Measurements from ENCODE around the gene ATE1.
"Not testable (repeated sequence)": the region's sequence is repeated elsewhere in the genome, so short reads cannot be mapped to it uniquely, and the experiment has no call there.

Gene ATE1

DNA sequence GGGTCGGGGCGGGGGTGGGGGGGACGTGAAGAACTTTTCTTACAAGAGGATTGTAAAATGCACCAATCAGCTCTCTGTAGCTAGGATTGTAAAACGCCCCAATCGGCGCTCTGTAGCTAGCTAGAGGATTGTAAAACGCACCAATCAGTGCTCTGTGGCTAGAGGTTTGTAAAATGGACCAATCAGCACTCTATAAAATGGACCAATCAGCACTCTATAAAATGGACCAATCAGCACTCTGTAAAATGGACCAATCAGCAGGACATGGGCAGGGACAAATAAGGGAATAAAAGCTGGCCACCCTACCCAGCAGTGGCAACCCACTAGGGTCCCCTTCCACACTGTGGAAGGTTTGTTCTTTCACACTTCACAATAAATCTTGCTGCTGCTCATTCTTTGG is 9.0 kb downstream of the ATE1 start:
- not testable (repeated sequence) for DNase-seq, H3K27ac Mint-ChIP-seq, H3K27me3 Mint-ChIP-seq, H3K9me3 Mint-ChIP-seq, H3K4me3 Mint-ChIP-seq
- Mint-ChIP-seq H3K4me1 (ENCODE audit: low read depth) (peaks cover 14% of the 10 kb centered on the region), H3K36me3 (ENCODE audit: low read depth) (peaks cover 90% of the 10 kb centered on the region)

DNA sequence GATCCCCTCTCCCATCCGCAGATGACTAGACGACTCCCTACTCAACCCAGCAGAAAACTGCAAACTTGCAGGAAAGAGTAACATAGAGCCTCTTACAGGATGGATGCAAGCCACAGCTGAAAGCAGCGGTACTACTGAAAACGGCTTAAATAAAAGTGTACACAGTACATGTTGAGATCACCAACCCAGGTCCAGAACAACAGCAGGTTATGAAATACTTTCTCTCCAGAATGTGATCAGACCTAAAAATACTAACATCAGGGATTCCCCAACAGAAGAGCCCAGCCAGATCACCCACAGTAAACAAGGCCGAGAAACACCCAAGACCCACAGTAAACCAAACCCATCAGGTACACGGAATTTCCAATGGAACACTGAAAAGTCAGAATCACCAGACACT is 13.2 kb downstream of the ATE1 start:
- Mint-ChIP-seq H3K4me1 (ENCODE audit: low read depth) (peaks cover 21% of the 10 kb centered on the region), H3K9me3 (no peaks in the 10 kb centered on the region), H3K27me3 (no peaks in the 10 kb centered on the region), H3K36me3 (ENCODE audit: low read depth) (peaks cover 87% of the 10 kb centered on the region), H3K27ac (no peak overlapping the region), H3K4me3 (no peak overlapping the region)
- DNase-seq, result no peak

DNA sequence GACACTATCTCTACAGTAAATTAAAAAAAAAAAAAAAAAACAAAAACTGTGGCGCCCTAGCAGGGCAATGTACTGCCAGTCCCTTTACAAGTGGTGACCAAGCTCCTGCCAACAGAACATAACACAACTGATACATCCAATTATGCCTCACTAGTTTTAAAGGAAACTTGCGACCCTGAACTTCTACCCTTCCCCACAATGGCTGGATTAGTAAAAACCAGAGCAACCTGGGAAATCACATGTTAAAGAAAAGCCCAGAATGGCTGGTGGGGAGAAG is 16.5 kb downstream of the ATE1 start:
- peak overlapping the region; percentile 50 for H3K27ac Mint-ChIP-seq
- H3K27me3 Mint-ChIP-seq, result no peaks in the 10 kb centered on the region
- DNase-seq, result no peak
- H3K9me3 Mint-ChIP-seq, result no peaks in the 10 kb centered on the region
- peaks cover 13% of the 10 kb centered on the region for H3K4me1 Mint-ChIP-seq (ENCODE audit: low read depth)
- H3K4me3 Mint-ChIP-seq, result no peak overlapping the region
- H3K36me3 Mint-ChIP-seq (ENCODE audit: low read depth), result peaks cover 85% of the 10 kb centered on the region

DNA sequence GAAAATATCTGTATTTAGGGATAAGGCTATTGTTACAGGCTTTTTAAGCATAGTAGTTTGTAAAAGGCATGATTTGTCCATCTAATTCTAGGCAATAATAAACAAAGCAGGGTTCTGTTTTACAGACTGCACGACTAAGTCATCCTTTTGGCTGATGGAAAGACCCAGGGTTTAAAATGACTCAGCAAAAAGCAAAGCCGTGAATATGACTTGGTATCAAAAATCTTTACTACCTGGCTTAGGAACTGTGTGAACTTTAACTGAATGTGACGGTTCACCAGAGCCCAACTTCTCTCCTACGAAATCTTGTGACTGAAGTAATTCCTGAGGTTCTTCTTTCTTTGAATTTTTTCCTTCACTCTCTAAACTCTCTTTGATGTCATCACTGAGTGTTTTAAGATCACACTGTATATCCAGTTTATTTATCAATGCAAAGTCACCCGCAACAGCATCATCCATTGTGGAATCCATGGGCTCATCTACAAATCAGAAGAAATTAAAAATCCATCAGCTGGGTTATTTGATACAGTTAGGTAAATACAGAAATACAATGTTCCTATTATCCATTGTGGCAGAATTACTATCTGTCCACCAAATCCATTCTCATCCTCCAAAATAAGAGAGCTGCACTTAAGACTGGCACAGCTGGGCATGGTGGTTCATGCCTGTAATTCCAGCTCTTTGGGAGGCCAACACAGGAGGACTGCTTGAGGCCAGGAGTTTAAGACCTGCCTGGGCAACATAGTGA is 17.0 kb downstream of the ATE1 start:
- no peaks in the 10 kb centered on the region for H3K27me3 Mint-ChIP-seq
- H3K36me3 Mint-ChIP-seq (ENCODE audit: low read depth), result peaks cover 84% of the 10 kb centered on the region
- peaks cover 13% of the 10 kb centered on the region for H3K4me1 Mint-ChIP-seq (ENCODE audit: low read depth)
- H3K27ac Mint-ChIP-seq, result peak overlapping the region; percentile 81
- DNase-seq, result no peak
- no peak overlapping the region for H3K4me3 Mint-ChIP-seq
- no peaks in the 10 kb centered on the region for H3K9me3 Mint-ChIP-seq

DNA sequence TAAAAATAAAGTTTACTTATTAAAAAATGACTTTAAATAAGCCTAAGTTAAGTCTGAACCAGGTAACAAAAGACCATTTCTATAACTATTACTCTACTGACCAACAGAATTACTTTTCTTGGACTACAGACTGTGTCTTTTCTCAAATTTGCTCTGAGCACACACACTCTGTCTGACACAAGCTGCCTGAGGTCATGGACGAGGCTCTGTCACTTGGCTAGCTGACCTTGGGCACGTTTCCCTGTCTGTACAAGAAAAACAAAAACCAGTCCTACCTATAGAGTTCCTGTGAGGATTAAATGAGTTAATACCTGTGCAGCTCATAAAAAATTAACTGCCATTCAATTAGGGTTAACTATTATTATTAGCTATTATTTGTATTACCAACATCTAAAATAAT is 22.9 kb downstream of the ATE1 start:
- H3K4me1 Mint-ChIP-seq (ENCODE audit: low read depth), result peaks cover 5% of the 10 kb centered on the region
- H3K4me3 Mint-ChIP-seq, result no peak overlapping the region
- no peak for DNase-seq
- H3K27me3 Mint-ChIP-seq, result no peaks in the 10 kb centered on the region
- no peaks in the 10 kb centered on the region for H3K9me3 Mint-ChIP-seq
- no peak overlapping the region for H3K27ac Mint-ChIP-seq
- peaks cover 67% of the 10 kb centered on the region for H3K36me3 Mint-ChIP-seq (ENCODE audit: low read depth)

DNA sequence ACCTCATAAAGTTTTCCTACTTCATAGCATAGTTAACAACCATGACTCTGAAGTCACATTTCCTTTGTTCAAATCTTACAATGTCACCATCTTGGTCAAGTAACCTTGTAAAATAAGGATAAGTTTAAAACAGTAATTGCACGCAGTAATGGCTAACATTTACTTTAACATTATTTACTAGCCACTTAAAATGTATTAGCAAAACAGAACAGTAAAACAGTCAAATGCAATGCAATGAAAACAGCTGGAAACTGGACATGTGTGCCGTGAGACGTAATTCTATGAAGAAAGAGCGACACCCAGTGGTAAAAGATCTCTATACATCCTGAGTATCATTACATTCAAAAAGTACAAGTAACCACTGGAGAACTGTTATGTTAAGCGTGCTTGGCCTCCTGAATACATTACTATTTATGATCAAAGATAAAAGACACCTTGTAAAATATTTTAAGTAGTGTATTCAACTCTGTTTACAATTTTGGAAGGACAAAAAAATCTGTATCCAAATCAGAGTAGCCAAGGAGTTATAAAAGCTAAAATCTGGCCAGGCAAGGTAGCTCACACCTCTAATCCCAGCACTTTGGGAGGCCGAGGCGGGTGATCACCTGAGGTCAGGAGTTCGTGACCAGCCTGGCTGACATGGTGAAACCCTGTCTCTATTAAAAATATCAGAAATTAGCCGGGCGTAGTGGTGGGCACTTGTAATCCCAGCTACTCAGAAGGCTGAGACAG is 27.2 kb downstream of the ATE1 start:
- no peak overlapping the region for H3K27ac Mint-ChIP-seq
- H3K4me1 Mint-ChIP-seq (ENCODE audit: low read depth), result peaks cover 5% of the 10 kb centered on the region
- no peak for DNase-seq
- peaks cover 69% of the 10 kb centered on the region for H3K36me3 Mint-ChIP-seq (ENCODE audit: low read depth)
- H3K27me3 Mint-ChIP-seq, result no peaks in the 10 kb centered on the region
- no peaks in the 10 kb centered on the region for H3K9me3 Mint-ChIP-seq
- no peak overlapping the region for H3K4me3 Mint-ChIP-seq

DNA sequence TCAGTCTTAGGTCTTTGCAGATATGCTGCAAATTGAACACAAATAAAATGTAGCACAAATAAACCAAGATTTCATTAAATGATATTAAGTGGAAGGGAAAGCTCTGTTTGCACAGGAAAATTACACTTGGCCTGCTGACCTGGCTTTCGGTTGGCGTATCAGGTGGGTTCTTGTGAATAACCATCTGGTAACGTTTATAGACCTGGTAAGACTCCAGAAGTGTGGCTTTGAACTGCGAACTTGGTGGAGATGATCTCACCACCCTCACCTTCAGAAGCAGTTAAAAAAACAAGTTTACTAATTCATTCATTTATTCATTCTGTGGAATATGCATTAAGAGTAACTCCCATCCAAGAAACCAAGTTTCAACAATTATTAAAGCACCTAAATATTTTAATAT is 28.1 kb downstream of the ATE1 start:
- H3K9me3 Mint-ChIP-seq, result no peaks in the 10 kb centered on the region
- no peak overlapping the region for H3K27ac Mint-ChIP-seq
- no peak for DNase-seq
- no peak overlapping the region for H3K4me3 Mint-ChIP-seq
- no peaks in the 10 kb centered on the region for H3K27me3 Mint-ChIP-seq
- peaks cover 68% of the 10 kb centered on the region for H3K36me3 Mint-ChIP-seq (ENCODE audit: low read depth)
- H3K4me1 Mint-ChIP-seq (ENCODE audit: low read depth), result peaks cover 5% of the 10 kb centered on the region

DNA sequence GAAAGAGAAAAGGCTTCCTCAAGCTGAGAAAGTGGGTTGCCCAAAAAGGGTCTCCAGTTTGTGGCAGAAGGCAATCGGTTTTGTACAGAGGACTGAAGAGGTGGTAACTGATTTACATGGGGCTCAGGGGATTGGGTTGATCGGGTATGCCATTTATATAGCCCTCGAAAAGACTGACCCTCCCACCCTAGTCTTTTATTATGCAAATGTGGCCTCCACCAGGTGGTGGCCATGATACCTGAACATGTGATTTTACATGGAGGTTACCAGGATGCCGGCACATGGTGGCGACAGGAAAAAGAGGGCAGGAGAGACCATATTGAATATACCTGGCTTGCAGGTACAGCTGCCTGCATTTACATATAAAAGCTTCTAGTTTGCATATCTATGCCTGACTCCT is 36.7 kb downstream of the ATE1 start:
- Mint-ChIP-seq H3K4me3 (no peak overlapping the region), H3K36me3 (ENCODE audit: low read depth) (peaks cover 70% of the 10 kb centered on the region), H3K9me3 (no peaks in the 10 kb centered on the region), H3K27me3 (no peaks in the 10 kb centered on the region), H3K4me1 (ENCODE audit: low read depth) (no peaks in the 10 kb centered on the region), H3K27ac (no peak overlapping the region)
- DNase-seq, result no peak

DNA sequence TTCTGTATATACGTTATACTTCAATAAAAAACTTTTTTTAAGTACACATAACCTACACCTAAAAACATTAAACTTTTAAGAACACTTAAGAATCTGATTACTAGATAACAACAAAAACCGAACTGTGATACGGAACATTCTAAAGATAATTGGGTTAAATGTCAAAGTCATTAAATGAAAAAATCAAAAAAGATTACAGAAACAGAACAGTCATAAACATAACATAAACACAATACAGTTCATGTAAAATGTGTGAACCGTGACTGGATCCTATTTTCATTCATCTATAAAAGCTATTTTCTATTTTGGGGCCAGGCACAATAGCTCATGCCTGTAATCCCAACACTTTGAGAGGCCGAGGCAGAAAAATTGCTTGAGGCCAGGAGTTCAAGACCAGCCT is 38.6 kb downstream of the ATE1 start:
- Mint-ChIP-seq H3K4me1 (ENCODE audit: low read depth) (no peaks in the 10 kb centered on the region), H3K27me3 (no peaks in the 10 kb centered on the region), H3K4me3 (no peak overlapping the region), H3K27ac (no peak overlapping the region), H3K36me3 (ENCODE audit: low read depth) (peaks cover 62% of the 10 kb centered on the region), H3K9me3 (no peaks in the 10 kb centered on the region)
- no peak for DNase-seq

DNA sequence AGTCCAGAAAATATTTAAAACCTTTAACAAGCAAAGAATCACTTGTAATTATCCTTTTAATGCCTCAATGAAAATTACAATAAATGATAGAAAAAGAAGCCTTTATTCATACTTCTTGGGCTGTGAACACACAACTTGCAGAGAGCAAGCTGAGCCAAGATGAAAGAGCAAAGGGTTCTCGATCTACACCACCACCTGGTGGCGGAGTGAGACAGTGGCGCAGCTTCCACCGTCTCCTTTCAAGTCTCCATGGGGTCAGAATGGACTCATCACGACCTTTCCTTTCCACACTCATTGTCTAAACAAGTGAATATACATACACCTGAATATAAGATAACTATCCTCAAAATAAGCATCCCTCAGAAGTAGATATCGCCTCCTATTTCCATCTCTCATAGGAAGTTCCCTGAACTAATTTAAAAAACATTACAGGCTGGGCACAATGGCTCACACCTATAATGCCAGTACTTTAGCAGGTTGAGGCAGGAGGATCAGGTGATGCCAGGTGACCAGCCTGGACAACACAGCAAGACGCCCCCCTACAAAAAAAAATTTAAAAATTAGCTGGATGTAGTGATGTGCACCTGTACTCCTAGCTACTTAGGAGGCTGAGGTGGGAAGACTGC is 40.7 kb downstream of the ATE1 start:
- H3K27me3 Mint-ChIP-seq, result no peaks in the 10 kb centered on the region
- H3K27ac Mint-ChIP-seq, result no peak overlapping the region
- DNase-seq, result peak; percentile 59
- H3K4me1 Mint-ChIP-seq (ENCODE audit: low read depth), result no peaks in the 10 kb centered on the region
- peaks cover 57% of the 10 kb centered on the region for H3K36me3 Mint-ChIP-seq (ENCODE audit: low read depth)
- H3K9me3 Mint-ChIP-seq, result no peaks in the 10 kb centered on the region
- no peak overlapping the region for H3K4me3 Mint-ChIP-seq

DNA sequence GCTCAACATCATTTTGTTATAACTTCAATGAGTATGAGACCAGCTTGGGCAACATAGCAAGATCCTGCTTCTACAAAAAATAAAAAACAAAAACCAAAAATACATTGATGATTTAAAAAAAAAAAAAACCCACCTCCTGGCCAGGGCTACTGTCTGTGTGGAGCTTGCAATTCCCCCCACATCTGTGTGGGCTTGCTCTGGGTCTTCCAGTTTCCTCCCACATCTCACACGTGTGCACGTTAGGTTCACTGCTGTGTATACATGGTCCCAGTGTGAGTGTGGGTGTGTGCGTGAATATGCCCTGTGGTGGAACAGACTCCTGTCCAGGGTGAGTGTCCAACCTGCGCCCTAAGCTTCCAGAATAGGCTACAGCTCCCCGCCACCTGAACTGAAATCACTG is 41.6 kb downstream of the ATE1 start:
- peaks cover under 1% of the 10 kb centered on the region for H3K4me1 Mint-ChIP-seq (ENCODE audit: low read depth)
- H3K4me3 Mint-ChIP-seq, result no peak overlapping the region
- H3K9me3 Mint-ChIP-seq, result no peaks in the 10 kb centered on the region
- H3K27me3 Mint-ChIP-seq, result no peaks in the 10 kb centered on the region
- H3K36me3 Mint-ChIP-seq (ENCODE audit: low read depth), result peaks cover 53% of the 10 kb centered on the region
- DNase-seq, result no peak
- no peak overlapping the region for H3K27ac Mint-ChIP-seq

DNA sequence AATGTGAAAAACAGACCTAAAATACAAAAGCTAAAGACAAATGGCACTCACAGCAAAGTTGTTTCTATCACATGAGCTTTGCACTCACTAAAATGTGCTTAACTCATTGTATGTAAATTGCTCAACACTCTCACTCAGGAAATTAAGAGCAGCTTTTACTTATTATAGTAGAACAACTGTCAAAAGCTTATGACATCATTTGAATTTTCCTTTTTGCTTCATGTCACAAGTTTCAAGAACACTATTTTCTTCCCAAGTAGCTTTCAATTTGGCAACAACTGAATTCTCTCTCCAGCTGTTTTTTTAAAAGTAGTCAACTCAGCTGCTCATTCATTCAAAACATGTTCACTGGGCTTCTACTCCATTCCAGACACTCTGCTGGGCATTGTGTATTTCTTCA is 46.9 kb downstream of the ATE1 start:
- no peak overlapping the region for H3K4me3 Mint-ChIP-seq
- H3K4me1 Mint-ChIP-seq (ENCODE audit: low read depth), result peaks cover 7% of the 10 kb centered on the region
- no peak for DNase-seq
- H3K36me3 Mint-ChIP-seq (ENCODE audit: low read depth), result peaks cover 51% of the 10 kb centered on the region
- H3K27me3 Mint-ChIP-seq, result no peaks in the 10 kb centered on the region
- no peak overlapping the region for H3K27ac Mint-ChIP-seq
- no peaks in the 10 kb centered on the region for H3K9me3 Mint-ChIP-seq

DNA sequence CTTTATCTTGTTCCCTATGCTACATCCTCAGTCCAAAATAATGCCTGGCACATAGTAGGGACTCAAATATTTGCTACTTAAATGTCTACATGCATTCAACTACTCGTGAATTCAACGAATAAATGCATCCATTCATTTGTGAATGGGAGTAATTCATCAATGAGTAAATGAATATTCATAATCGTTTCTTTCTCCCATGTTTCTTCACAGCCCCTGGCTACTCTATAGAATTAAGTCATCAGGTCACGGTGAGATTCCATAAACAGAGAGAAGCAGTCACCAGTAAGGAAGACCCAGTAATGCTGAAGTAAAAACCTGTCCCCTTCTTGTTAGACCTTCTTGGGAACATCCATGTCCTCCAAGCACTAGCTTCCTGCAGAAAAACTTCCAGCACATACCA is 48.4 kb downstream of the ATE1 start:
- H3K4me1 Mint-ChIP-seq (ENCODE audit: low read depth), result peaks cover 7% of the 10 kb centered on the region
- no peak for DNase-seq
- H3K27ac Mint-ChIP-seq, result no peak overlapping the region

DNA sequence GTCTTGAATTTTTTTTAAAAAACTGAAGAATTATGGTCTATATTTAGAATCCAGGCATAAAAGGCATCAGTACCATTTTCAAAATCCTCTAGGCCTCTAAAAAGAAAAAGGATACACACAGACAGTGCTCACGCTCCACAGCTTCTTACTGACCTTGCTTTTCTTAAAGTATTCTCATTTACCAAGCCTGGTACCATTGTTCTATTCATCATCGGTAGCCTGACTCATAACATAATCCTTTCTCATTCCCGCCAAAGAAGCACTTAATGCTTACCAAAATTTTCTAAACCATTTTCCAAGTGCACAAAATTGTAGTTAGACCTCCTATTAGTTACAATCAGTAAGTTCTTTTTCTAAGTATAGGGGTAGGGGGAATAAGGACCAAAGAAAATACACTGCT is 54.6 kb downstream of the ATE1 start:
- peaks cover 60% of the 10 kb centered on the region for H3K36me3 Mint-ChIP-seq (ENCODE audit: low read depth)
- no peak overlapping the region for H3K27ac Mint-ChIP-seq
- DNase-seq, result no peak
- no peaks in the 10 kb centered on the region for H3K9me3 Mint-ChIP-seq
- H3K4me3 Mint-ChIP-seq, result no peak overlapping the region
- no peaks in the 10 kb centered on the region for H3K4me1 Mint-ChIP-seq (ENCODE audit: low read depth)
- no peaks in the 10 kb centered on the region for H3K27me3 Mint-ChIP-seq

More for the DNA sequence above, 48.4 kb downstream of the ATE1 start:
- H3K27me3 Mint-ChIP-seq, result no peaks in the 10 kb centered on the region
- H3K36me3 Mint-ChIP-seq (ENCODE audit: low read depth), result peaks cover 54% of the 10 kb centered on the region
- no peak overlapping the region for H3K4me3 Mint-ChIP-seq
- no peaks in the 10 kb centered on the region for H3K9me3 Mint-ChIP-seq

DNA sequence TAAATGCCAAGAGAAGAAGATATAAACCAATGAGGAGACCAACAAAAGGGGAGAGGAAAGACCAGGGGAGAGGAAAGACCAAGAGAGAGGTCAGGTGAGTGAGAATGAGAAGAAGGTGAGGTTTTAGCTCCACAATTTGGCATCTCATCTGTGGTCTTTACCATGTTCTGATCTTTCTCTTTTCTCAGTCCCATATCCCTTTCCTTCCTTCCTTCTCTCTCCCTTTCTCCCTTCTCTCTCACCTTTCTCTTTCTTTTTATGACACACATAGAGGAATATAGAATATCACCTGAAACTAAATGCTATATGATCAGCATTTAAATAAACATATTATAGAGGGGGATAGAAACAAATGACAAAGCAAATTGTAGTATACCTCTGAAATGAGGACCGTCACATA is 57.4 kb downstream of the ATE1 start:
- H3K36me3 Mint-ChIP-seq (ENCODE audit: low read depth), result peaks cover 62% of the 10 kb centered on the region
- no peaks in the 10 kb centered on the region for H3K9me3 Mint-ChIP-seq
- H3K4me1 Mint-ChIP-seq (ENCODE audit: low read depth), result no peaks in the 10 kb centered on the region
- DNase-seq, result no peak
- H3K4me3 Mint-ChIP-seq, result no peak overlapping the region
- H3K27ac Mint-ChIP-seq, result no peak overlapping the region
- no peaks in the 10 kb centered on the region for H3K27me3 Mint-ChIP-seq

Measured in activated T-cell treated with anti-CD3 and anti-CD28 coated beads, Interleukin-2, amount 50 U/mL, for 24 hours (primary cell).